Measurements from ENCODE around the gene EYS.
"Not testable (repeated sequence)": the region's sequence is repeated elsewhere in the genome, so short reads cannot be mapped to it uniquely, and the experiment has no call there.

The EYS gene

GRCh38 chr6:63764318-63764916, 1942.6 kb downstream of the EYS start:
- no peak for DNase-seq (ENCODE audit: low read depth in 2 of 2, low spot score in 1 of 2)

DNA sequence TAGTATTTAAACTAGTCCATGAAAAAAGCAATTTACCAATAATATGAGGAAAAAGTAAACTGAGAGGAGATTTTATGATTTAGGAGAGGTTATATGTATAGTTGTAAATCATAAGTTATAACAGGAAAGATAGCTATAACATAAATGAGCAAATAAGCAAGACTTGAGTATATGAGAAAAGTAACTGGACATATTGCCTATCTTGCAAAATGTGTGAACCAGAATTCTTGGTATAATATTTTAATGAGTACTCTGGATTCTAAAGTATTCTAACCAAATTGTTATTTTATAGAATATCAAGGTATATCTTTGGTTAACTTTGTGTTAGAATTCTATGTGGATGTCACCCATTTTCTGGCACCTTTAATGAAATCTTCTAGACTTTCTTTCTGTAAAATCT, 1946.8 kb downstream of the EYS start:
- DNase-seq (ENCODE audit: low read depth in 2 of 2, low spot score in 1 of 2) = no peak

DNA sequence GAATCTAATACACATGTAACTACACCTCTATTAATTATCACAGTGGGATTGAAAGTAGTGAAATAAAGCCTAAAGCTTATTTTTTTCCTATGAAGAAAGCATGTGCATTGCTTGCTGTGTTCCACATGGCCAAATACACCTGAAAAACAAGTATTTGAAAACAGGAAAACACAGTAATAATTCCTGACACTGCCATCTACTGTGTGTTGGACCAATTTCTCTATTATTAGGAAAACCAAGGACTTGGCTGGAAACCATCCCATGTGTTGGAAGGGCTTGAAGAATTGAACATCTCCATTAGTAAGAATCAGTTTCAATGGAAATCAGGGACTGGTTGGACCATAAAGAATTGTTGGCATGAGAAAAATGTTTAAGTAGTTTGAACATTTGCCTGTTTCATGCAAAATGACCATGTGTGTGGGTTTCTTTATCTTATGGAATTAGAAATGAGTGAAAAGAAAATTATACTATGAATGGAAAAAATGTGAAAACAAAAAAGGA, 1947.4 kb downstream of the EYS start:
- no peak for DNase-seq (ENCODE audit: low read depth in 2 of 2, low spot score in 1 of 2)

GRCh38 chr6:63757826-63758225, 1949.2 kb downstream of the EYS start:
- DNase-seq (ENCODE audit: low read depth in 2 of 2, low spot score in 1 of 2) = no peak

DNA sequence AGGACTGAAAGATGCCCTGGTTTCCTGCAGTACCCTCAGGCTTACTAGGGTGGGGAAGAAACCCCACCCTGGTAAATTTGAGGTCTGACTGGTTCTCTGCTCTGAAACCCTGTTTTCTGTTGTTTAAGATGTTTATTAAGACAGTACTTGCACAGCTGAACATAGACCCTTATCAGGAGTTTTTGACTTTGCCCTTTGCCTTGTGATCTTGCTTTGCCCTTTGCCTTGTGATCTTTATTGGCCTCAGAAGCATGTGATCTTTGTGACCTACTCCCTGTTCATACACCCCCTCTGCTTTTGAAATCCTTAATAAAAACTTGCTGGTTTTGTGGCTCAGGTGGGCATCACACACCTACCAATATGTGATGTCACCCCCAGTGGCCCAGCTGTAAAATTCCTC, 1949.8 kb downstream of the EYS start:
- DNase-seq (ENCODE audit: low read depth in 2 of 2, low spot score in 1 of 2) = not testable (repeated sequence)

DNA sequence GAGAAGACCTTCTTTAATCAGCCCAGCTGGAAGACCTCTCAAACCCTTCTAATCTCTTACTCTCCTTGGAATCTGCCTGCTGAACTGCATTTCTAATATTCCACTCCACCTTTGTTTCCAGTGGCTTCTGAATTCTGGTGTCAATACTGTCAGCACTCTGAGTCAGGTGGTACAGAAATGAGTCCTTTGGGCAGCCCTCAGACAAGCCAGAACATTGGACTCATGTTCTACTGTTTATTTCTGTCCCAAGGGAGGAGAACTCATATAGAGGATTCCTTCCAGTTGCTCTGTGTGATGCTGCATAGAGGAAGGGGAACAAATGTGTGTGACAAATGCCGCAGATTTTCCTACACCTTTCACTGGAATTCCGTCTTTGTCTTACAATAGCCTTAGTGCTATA, 1956.6 kb downstream of the EYS start:
- DNase-seq (ENCODE audit: low read depth in 2 of 2, low spot score in 1 of 2) = no peak

- no peak for DNase-seq (ENCODE audit: low read depth in 2 of 2, low spot score in 1 of 2)
Measured at GRCh38 chr6:63745784-63746183, 1961.2 kb downstream of the EYS start.

- DNase-seq (ENCODE audit: low read depth in 2 of 2, low spot score in 1 of 2) = no peak
Measured at GRCh38 chr6:63744810-63745209, 1962.2 kb downstream of the EYS start.

DNA sequence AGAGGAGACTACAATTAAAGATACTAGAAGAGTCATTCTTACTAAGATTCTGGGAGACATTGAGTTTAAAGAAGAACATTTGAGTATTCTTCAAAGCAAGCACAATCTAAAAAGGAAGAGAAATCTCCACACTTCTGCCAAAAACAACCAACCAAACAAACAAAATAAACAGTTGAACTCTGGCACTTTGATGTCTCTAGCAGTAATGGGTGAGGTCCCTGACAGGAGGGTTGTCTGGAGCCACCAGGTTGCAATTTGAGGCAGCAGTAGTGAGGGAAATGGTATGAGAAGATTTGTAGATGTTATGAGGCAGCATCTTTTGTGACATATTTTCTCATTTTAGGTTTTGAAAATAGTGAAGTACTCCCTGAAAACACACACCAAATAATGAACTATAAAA, 1963.3 kb downstream of the EYS start:
- no peak for DNase-seq (ENCODE audit: low read depth in 2 of 2, low spot score in 1 of 2)

- DNase-seq (ENCODE audit: low read depth in 2 of 2, low spot score in 1 of 2) = no peak
Measured at GRCh38 chr6:63742060-63742459, 1965.0 kb downstream of the EYS start.

GRCh38 chr6:63740709-63741108, 1966.3 kb downstream of the EYS start:
- DNase-seq (ENCODE audit: low read depth in 2 of 2, low spot score in 1 of 2) = no peak

DNA sequence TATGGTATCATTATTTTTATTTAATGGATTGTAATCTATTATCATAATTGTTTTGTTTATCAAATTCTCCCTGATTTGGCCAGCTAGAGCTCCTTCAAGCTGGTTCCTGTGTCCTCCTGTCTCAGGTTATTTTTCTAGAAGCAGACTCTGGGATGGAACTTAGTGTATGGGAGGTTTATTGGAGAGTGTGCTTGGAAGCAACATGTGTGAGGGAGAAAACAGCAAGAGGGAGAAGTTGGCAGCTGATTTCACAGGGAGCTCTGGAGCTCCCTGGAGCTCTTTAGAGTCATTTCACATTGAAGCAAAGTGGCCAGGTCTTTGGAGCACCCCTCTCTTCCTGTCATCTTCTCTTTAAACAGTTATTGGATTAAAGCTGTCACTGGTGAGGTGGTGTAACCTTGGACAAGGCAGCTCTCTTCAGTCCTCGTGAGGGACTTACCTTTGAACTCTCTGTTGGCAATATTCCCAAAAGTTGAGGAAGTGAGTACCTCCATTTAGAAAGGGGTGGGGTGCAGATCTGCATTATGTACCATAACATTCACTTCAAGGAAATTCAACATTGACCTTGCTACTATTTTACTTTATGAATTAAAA, 1967.8 kb downstream of the EYS start:
- DNase-seq (ENCODE audit: low read depth in 2 of 2, low spot score in 1 of 2) = no peak

GRCh38 chr6:63738190-63738589, 1968.8 kb downstream of the EYS start:
- not testable (repeated sequence) for DNase-seq (ENCODE audit: low read depth in 2 of 2, low spot score in 1 of 2)

DNA sequence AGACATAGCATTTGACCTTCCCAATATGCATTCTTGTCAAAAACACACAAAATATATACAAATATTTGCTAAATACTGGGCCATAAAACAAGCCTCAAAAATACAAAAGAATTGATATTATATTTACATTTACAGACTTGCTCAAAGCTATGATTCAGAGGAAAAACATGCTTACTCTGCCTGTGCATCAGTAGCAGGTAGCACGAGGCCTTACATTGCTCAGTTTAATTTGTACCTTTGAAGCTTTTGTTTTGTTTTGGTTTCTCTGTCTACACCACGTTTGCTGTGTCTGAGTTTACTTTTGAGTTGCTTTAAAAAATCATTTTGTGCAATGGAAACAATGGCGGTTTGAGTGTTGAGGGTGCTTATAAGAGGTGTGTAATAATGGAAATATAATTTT, 1972.1 kb downstream of the EYS start:
- no peak for DNase-seq (ENCODE audit: low read depth in 2 of 2, low spot score in 1 of 2)

DNA sequence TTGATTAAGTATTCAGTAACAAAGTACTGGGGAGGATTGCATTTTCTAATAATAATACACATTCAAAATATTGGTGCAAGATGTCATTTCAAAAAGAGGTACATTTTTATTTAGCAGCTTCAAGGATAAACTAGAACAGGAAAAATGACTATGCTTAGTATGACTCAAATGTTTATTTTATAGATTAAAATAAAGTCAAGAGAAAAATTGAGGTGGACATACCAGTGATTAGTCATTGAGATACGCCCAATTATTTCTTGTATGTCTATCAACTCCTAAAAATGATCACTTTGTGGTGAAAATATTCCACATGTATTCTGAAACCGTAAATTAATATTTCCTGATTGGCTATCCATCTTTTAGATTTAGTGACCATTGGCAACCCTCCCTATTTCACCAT, 1974.7 kb downstream of the EYS start:
- no peak for DNase-seq (ENCODE audit: low read depth in 2 of 2, low spot score in 1 of 2)

GRCh38 chr6:63731930-63732329, 1975.1 kb downstream of the EYS start:
- DNase-seq (ENCODE audit: low read depth in 2 of 2, low spot score in 1 of 2) = no peak

DNA sequence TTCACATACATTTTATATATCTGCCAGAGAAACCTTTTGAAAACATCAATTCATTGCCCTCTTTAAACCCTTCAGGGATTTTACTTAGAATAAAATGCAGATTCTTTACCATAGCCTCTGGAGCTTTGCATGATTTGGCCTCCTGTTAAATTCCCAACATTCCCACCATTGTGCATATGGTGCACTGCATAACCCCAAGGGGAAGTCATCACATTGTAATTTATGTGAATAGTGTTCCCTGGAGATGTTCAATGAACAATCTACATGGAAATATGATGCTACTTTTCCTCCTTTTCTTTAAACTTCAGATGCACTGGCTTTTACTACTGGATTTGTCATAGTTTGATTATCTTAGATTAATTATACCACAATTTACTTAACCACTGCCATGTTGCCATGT, 1976.7 kb downstream of the EYS start:
- DNase-seq (ENCODE audit: low read depth in 2 of 2, low spot score in 1 of 2) = no peak

DNA sequence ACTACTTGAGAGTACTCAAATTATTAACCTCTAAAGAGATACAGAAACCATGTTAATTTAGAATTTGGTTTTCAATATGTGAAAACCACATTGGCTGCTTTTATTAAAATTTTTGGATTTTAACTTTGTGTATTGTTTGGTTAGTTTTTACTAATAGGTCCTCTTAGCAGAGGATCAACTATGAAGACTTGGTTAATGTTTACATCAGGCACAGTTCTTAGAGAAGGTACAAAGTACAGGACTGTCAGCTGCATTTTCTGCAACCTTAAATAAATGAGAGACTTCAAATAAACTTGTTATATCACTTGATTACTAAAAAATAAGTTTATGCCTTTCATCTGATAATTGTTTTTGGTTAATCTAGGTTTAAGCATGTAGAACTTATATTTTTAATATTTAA, 1982.3 kb downstream of the EYS start:
- no peak for DNase-seq (ENCODE audit: low read depth in 2 of 2, low spot score in 1 of 2)

- no peak for DNase-seq (ENCODE audit: low read depth in 2 of 2, low spot score in 1 of 2)
Measured at GRCh38 chr6:63721181-63721580, 1985.8 kb downstream of the EYS start.

GRCh38 chr6:63716169-63716568, 1990.9 kb downstream of the EYS start:
- DNase-seq (ENCODE audit: low read depth in 2 of 2, low spot score in 1 of 2) = no peak

DNA sequence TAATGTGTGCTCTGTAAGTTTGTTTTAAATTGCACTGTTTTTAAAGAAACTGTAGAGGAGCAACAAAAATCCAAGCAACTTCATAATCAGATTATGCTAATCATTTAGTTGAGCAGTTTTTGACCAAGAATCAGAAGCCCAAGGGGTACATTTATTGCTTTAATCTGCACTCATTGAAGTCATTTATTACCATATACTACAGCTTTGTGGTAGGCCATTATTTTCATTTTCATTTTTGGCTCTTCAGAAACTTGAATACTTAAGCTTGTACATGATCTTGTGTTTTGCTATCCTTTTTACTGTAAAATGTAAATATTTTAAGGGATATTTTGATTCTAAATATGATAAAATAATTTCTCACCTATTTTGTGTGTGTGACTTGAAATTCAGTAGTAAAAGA, 1992.9 kb downstream of the EYS start:
- DNase-seq (ENCODE audit: low read depth in 2 of 2, low spot score in 1 of 2) = no peak

GRCh38 chr6:63713332-63713731, 1993.7 kb downstream of the EYS start:
- DNase-seq (ENCODE audit: low read depth in 2 of 2, low spot score in 1 of 2) = no peak

- no peak for DNase-seq (ENCODE audit: low read depth in 2 of 2, low spot score in 1 of 2)
Measured at GRCh38 chr6:63709148-63709547, 1997.9 kb downstream of the EYS start.

Data from stimulated activated CD8-positive, alpha-beta memory T cell treated with anti-CD3 and anti-CD28 coated beads, Interleukin-4, amount 100 ng/mL, for 4 hours (primary cell).